PC-3 (cell line): ENCODE measurements around the gene PSG4. TPM values are rescaled to one million over a fixed set of nuclear protein-coding genes. Genes with fewer than 3 reads are reported as not detected.
"Not testable (repeated sequence)": the region's sequence is repeated elsewhere in the genome, so short reads cannot be mapped to it uniquely, and the experiment has no call there.

Experiments used
- ATAC-seq: fragments of 200-7000 bp; cut with Tn5 transposase; 2 replicates; pipeline ENCODE4 v1.9.1; 2020; ENCODE audit warnings: mild to moderate bottlenecking, moderate library complexity
- BruUV-seq: library from RNA; stranded (reverse); fragments of 400-500 nt; replicated peaks from 2 replicates; lab custom pipeline; 2021; lab: Mats Ljungman, UMichigan
- CTCF ChIA-PET: fragments of 300-600 bp; sonication (Branson Sonifier 250); formaldehyde crosslinking; loops from one replicate; lab custom pipeline; 2022; ENCODE audit warnings: antibody characterized with exemption; lab: Charles Lee
- POLR2A ChIA-PET: fragments of 300-600 bp; sonication (Branson Sonifier 250); formaldehyde crosslinking; loops from one replicate; lab custom pipeline; 2022; ENCODE audit warnings: antibody characterized with exemption; ENCODE audit not compliant: unreplicated experiment; lab: Charles Lee
- DNase-seq: peaks from one replicate; pipeline ENCODE4 v3.0.0-alpha.2; 2015
- H2AFZ ChIP-seq: fragments of 300-600 bp; sonication (generic); 2 replicates; pipeline ENCODE4 v1.6.0; 2016; ENCODE audit warnings: antibody characterized with exemption, low read length
- H3F3A ChIP-seq: fragments of 300-600 bp; sonication (generic); one replicate; pipeline ENCODE4 v1.6.0; 2017; ENCODE audit warnings: antibody characterized with exemption, low read length, control low read depth, mild to moderate bottlenecking; ENCODE audit not compliant: unreplicated experiment
- H3K27ac ChIP-seq: fragments of 300-600 bp; sonication (generic); 2 replicates; pipeline ENCODE4 v1.5.1; 2016; ENCODE audit warnings: mild to moderate bottlenecking, low read length
- H3K27me3 ChIP-seq: fragments of 300-600 bp; sonication (generic); 2 replicates; pipeline ENCODE4 v1.6.1; 2016; ENCODE audit warnings: low read length, mixed read lengths
- H3K36me3 ChIP-seq: fragments of 300-600 bp; sonication (generic); 2 replicates; pipeline ENCODE4 v1.6.1; 2016; ENCODE audit warnings: low read depth, mixed run types, low read length, mixed read lengths
- H3K4me1 ChIP-seq: fragments of 300-600 bp; sonication (generic); 2 replicates; pipeline ENCODE4 v1.5.1; 2016; ENCODE audit warnings: low read length; ENCODE audit not compliant: insufficient read depth
- H3K4me2 ChIP-seq: fragments of 300-600 bp; sonication (generic); 2 replicates; pipeline ENCODE4 v1.6.0; 2016; ENCODE audit warnings: low read length
- H3K4me3 ChIP-seq: fragments of 300-600 bp; sonication (generic); 2 replicates; pipeline ENCODE4 v1.5.1; 2016; ENCODE audit warnings: mild to moderate bottlenecking, low read length, mixed read lengths
- H3K79me2 ChIP-seq: fragments of 300-600 bp; sonication (generic); 2 replicates; pipeline ENCODE4 v1.6.1; 2017; ENCODE audit warnings: low read length, mixed read lengths
- H3K9ac ChIP-seq: fragments of 300-600 bp; sonication (generic); 2 replicates; pipeline ENCODE4 v1.6.0; 2016; ENCODE audit warnings: mild to moderate bottlenecking, low read length
- H3K9me2 ChIP-seq: fragments of 300-600 bp; sonication (generic); replicated peaks from 2 replicates; pipeline ENCODE4 v1.6.1; 2016; ENCODE audit warnings: mixed run types, low read length, mixed read lengths
- H3K9me3 ChIP-seq: fragments of 300-600 bp; sonication (generic); 2 replicates; pipeline ENCODE4 v1.6.1; 2016; ENCODE audit warnings: low read length, mixed read lengths
- H4K20me1 ChIP-seq: fragments of 300-600 bp; sonication (generic); 2 replicates; pipeline ENCODE4 v1.6.1; 2016; ENCODE audit warnings: low read length, mixed read lengths
- CTCF ChIP-seq: fragments of 300-600 bp; sonication (generic); conservative IDR thresholded peaks from 2 replicates; pipeline ENCODE4 v1.5.1; 2017; ENCODE audit warnings: antibody characterized with exemption, low read depth, mild to moderate bottlenecking, low read length
- intact Hi-C: fragments of 100-400 bp; cut with micrococcal nuclease; formaldehyde crosslinking; loops from 2 replicates; pipeline ENCODE4 v1.9.0; 2023
- total RNA-seq: library from RNA; depleted of rRNA; stranded (reverse); fragments of >200 nt; gene quantifications from 2 replicates; pipeline ENCODE4 v1.2.3, GENCODE V29; 2014

Gene PSG4
- total RNA-seq, 1 experiment from 2014 or later = not detected

DNA sequence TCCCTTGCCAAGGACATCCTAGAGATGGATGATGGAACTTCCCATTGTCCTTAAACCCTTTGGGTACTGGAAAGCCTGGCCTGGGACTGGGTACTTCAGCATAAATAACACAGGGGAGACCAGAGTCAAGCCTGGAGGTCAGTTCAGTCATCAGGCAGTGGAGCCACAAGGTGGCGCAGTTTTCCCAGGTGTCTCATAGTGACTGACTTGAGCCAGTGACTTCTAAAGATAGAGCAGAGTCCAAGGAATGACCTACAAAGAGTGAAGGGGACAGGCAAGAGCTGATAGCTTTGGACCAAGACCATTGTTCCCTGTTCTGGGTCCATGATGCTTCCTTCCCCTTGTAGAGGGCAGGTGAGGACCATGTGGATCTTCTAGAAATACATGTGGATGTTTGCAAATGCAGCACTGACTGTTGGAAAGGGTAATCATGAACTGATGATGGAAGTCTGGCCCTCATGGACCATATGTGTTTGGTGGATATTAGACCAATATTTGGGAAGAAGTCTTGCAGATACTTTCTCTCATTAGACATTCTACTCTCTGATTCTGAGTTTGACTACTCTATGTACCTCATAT, 25.8 kb downstream of the PSG4 start:
- H2AFZ ChIP-seq, H3K27ac ChIP-seq, H3K9ac ChIP-seq, H3K36me3 ChIP-seq, CTCF ChIA-PET, BruUV-seq, H3F3A ChIP-seq, H3K27me3 ChIP-seq, DNase-seq, H3K9me2 ChIP-seq, POLR2A ChIA-PET, H3K4me2 ChIP-seq, intact Hi-C loops, H3K9me3 ChIP-seq, H4K20me1 ChIP-seq, H3K79me2 ChIP-seq, H3K4me3 ChIP-seq, ATAC-seq: not testable (repeated sequence)
- H3K4me1 ChIP-seq = peaks cover 13% of the 10 kb centered on the region
- peak; percentile 31; the same call in 1 of the 2 replicates for TF ChIP-seq CTCF

DNA sequence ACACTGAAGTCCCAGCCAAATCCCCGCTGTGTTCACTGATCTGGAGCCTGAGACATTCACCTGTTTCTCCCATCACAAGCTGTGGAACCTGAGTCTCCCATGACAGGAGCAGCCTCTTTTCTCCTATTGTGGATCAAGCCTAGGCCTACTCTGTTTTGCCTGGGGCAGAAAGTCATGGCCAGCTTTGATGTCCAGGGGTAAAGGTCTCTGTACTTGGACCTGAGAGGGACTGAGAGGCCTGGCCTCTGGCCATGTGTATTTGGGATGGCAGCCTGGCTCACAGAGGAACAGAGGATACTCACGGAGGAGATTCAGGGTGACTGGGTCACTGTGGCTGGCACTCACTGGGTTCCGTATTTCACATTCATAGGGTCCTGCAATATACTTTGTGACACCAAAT, 26.9 kb downstream of the PSG4 start:
- intact Hi-C loops, DNase-seq, H3K36me3 ChIP-seq, H3K9me3 ChIP-seq, H3K27ac ChIP-seq, BruUV-seq, H3K4me3 ChIP-seq, H3F3A ChIP-seq, H3K9ac ChIP-seq, POLR2A ChIA-PET, H2AFZ ChIP-seq, H3K9me2 ChIP-seq, H3K27me3 ChIP-seq, CTCF ChIA-PET, H3K4me2 ChIP-seq, H4K20me1 ChIP-seq, ATAC-seq, H3K79me2 ChIP-seq: not testable (repeated sequence)
- H3K4me1 ChIP-seq = peaks cover 13% of the 10 kb centered on the region

- H3K79me2 ChIP-seq, H2AFZ ChIP-seq, H3K27me3 ChIP-seq, intact Hi-C loops, H3K4me3 ChIP-seq, BruUV-seq, ATAC-seq, POLR2A ChIA-PET, H3K9ac ChIP-seq, H3K9me2 ChIP-seq, CTCF ChIA-PET, H3K27ac ChIP-seq, H4K20me1 ChIP-seq, H3K9me3 ChIP-seq, H3K4me2 ChIP-seq, H3F3A ChIP-seq, H3K36me3 ChIP-seq, DNase-seq: not testable (repeated sequence)
- H3K4me1 ChIP-seq = peaks cover 22% of the 10 kb centered on the region
Observed at GRCh38 chr19:43165906-43166305, 39.5 kb downstream of the PSG4 start.

DNA sequence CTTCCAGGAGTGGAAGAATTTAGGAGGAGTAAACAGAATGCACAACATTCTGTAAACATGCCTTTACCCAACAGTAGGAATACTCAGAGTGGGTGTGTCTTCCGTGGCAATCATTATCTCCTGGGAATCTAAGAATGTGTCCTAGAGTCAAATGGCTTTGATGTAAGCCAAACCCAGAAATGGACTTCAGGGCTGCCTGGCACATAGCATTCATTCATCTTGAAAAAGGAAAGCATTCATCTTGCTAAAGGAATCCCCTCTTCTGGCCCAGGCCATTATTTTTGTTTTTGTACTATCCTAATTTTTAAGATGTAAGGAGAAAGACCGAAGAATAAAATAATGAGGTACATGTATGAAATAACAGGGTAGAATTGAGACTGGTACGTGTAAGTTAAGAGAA, 42.3 kb downstream of the PSG4 start:
- Histone ChIP-seq H3K4me2 (peak overlapping the region; percentile 51; the same call in 1 of the 2 replicates), H3K4me1 (peaks cover 22% of the 10 kb centered on the region), H3K27ac (peak overlapping the region; percentile 74)
- intact Hi-C loops, ATAC-seq, H3K36me3 ChIP-seq, H3K4me3 ChIP-seq, H3F3A ChIP-seq, H3K9me3 ChIP-seq, CTCF ChIA-PET, H4K20me1 ChIP-seq, H3K27me3 ChIP-seq, DNase-seq, H3K79me2 ChIP-seq, H3K9ac ChIP-seq, H2AFZ ChIP-seq, H3K9me2 ChIP-seq: not testable (repeated sequence)
- BruUV-seq = TSS peak; percentile 55
- POLR2A ChIA-PET = interaction anchor here (0.7 kb wide), 1 partner anchor 465 kb away, joined by 3 read pairs; no protein-coding TSS in a partner anchor

DNA sequence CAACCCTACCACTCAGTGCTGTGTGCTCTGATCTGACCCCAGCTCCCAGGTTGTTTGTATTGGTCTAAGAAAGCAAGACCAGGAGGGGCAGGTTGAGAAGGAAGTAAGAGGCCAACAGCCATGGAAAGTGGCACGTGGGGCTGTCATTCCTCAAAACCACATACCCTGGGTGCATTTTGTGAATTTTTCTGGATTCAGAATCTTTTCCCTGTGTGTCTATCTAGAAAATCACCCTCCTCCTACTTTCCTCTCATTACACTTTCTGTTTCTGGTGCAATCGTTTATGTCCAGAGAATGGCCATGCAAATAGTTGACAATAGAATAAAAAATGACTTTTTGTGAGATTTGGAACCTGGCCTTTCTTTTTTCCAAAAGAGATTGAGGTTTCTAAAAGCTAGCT, 43.2 kb downstream of the PSG4 start:
- H3F3A ChIP-seq, H3K9me3 ChIP-seq, H3K4me3 ChIP-seq, H3K27me3 ChIP-seq, H3K9me2 ChIP-seq, H3K36me3 ChIP-seq, ATAC-seq, CTCF ChIA-PET, BruUV-seq, H3K79me2 ChIP-seq, H2AFZ ChIP-seq, POLR2A ChIA-PET, H3K9ac ChIP-seq, H4K20me1 ChIP-seq, intact Hi-C loops: not testable (repeated sequence)
- peak overlapping the region; percentile 83 for H3K27ac ChIP-seq
- H3K4me2 ChIP-seq = peak overlapping the region; percentile 51; the same call in 1 of the 2 replicates
- peaks cover 22% of the 10 kb centered on the region for H3K4me1 ChIP-seq
- DNase-seq = peak; percentile 19
